Chondrocyte (in vitro differentiated cells): Measurements from ENCODE around the gene PPFIBP2. TPM values are rescaled to one million over a fixed set of nuclear protein-coding genes. Genes with fewer than 3 reads are reported as not detected.

Source experiments
- DNase-seq: peaks from one replicate; pipeline ENCODE4 v3.0.0; 2021; ENCODE audit warnings: mixed read lengths, low spot score
- H3K27ac Mint-ChIP-seq: one replicate; pipeline ENCODE4 v1.8.0; 2021; ENCODE audit warnings: mild to moderate bottlenecking, moderate library complexity, mixed read lengths; ENCODE audit not compliant: unreplicated experiment
- H3K27me3 Mint-ChIP-seq: 2 replicates; pipeline ENCODE4 v1.8.0; 2021; ENCODE audit warnings: low read depth, mixed read lengths
- H3K36me3 Mint-ChIP-seq: 2 replicates; pipeline ENCODE4 v1.8.0; 2021; ENCODE audit warnings: low read depth, mixed read lengths
- H3K4me1 Mint-ChIP-seq: 2 replicates; pipeline ENCODE4 v1.8.0; 2021; ENCODE audit warnings: low read depth, mild to moderate bottlenecking, mixed read lengths
- H3K4me3 Mint-ChIP-seq: one replicate; pipeline ENCODE4 v1.8.0; 2021; ENCODE audit warnings: mild to moderate bottlenecking, moderate library complexity, mixed read lengths; ENCODE audit not compliant: unreplicated experiment
- H3K9me3 Mint-ChIP-seq: 2 replicates; pipeline ENCODE4 v1.8.0; 2021; ENCODE audit warnings: low read depth, mixed read lengths
- CTCF ChIP-seq: fragments of 200-600 bp; sonication (generic); IDR thresholded peaks from 2 replicates; pipeline ENCODE4 v1.5.0; 2021; ENCODE audit warnings: antibody characterized with exemption, mild to moderate bottlenecking, moderate library complexity
- total RNA-seq: library from RNA; stranded (reverse); gene quantifications from 3 replicates; pipeline ENCODE4 v1.2.1, GENCODE V29; 2021

The PPFIBP2 gene
- total RNA-seq, 1 donor from 2014 or later: 90.8 TPM

- H3K4me1 Mint-ChIP-seq: peaks cover 18% of the 10 kb centered on the region
- H3K9me3 Mint-ChIP-seq: no peaks in the 10 kb centered on the region
- H3K27me3 Mint-ChIP-seq: no peaks in the 10 kb centered on the region
- peaks cover 11% of the 10 kb centered on the region for H3K36me3 Mint-ChIP-seq
- no peak for DNase-seq
- no peak for TF ChIP-seq CTCF
- H3K4me3 Mint-ChIP-seq: no peak overlapping the region
- no peak overlapping the region for H3K27ac Mint-ChIP-seq
Measured at GRCh38 chr11:7605186-7605943, 91.6 kb downstream of the PPFIBP2 start.

- DNase-seq: no peak
- Mint-ChIP-seq H3K4me3 (no peak overlapping the region), H3K4me1 (peaks cover 13% of the 10 kb centered on the region), H3K9me3 (no peaks in the 10 kb centered on the region), H3K27me3 (no peaks in the 10 kb centered on the region), H3K27ac (no peak overlapping the region), H3K36me3 (peaks cover 12% of the 10 kb centered on the region)
- no peak for TF ChIP-seq CTCF
Measured at GRCh38 chr11:7606496-7606895, 92.7 kb downstream of the PPFIBP2 start.

- no peak for TF ChIP-seq CTCF
- peaks cover 21% of the 10 kb centered on the region for H3K36me3 Mint-ChIP-seq
- no peaks in the 10 kb centered on the region for H3K9me3 Mint-ChIP-seq
- DNase-seq: no peak
- no peaks in the 10 kb centered on the region for H3K27me3 Mint-ChIP-seq
- H3K4me1 Mint-ChIP-seq: peaks cover 22% of the 10 kb centered on the region
- no peak overlapping the region for H3K27ac Mint-ChIP-seq
- H3K4me3 Mint-ChIP-seq: no peak overlapping the region
Measured at GRCh38 chr11:7609015-7609414, 95.2 kb downstream of the PPFIBP2 start.

- TF ChIP-seq CTCF: no peak
- no peaks in the 10 kb centered on the region for H3K27me3 Mint-ChIP-seq
- peaks cover 22% of the 10 kb centered on the region for H3K4me1 Mint-ChIP-seq
- H3K4me3 Mint-ChIP-seq: no peak overlapping the region
- H3K9me3 Mint-ChIP-seq: no peaks in the 10 kb centered on the region
- no peak overlapping the region for H3K27ac Mint-ChIP-seq
- peaks cover 25% of the 10 kb centered on the region for H3K36me3 Mint-ChIP-seq
- DNase-seq: no peak
Measured at GRCh38 chr11:7609521-7609920, 95.7 kb downstream of the PPFIBP2 start.

- Mint-ChIP-seq H3K27ac (no peak overlapping the region), H3K4me3 (no peak overlapping the region)
Measured at GRCh38 chr11:7610393-7610792, 96.6 kb downstream of the PPFIBP2 start.

More at GRCh38 chr11:7610393-7610792, 96.6 kb downstream of the PPFIBP2 start:
- H3K4me1 Mint-ChIP-seq: peaks cover 22% of the 10 kb centered on the region
- no peaks in the 10 kb centered on the region for H3K27me3 Mint-ChIP-seq
- H3K9me3 Mint-ChIP-seq: no peaks in the 10 kb centered on the region
- TF ChIP-seq CTCF: no peak
- peaks cover 30% of the 10 kb centered on the region for H3K36me3 Mint-ChIP-seq
- DNase-seq: no peak
